HepG2 (cell line): ENCODE measurements around the gene SLC19A1. TPM values are rescaled to one million over a fixed set of nuclear protein-coding genes. Genes with fewer than 3 reads are reported as not detected.

Experiments used
- ATF7 ChIP-seq, 2 experiments: fragments of 450-650 bp in 1 of 2; sonication (generic) in 1 of 2; formaldehyde crosslinking in 1 of 2; IDR thresholded peaks; 2 replicates each; pipeline versions ENCODE4 v1.4.0 to v1.6.1; 2016 to 2020; ENCODE audit warnings: antibody characterized with exemption in 1 of 2, mild to moderate bottlenecking in 1 of 2, missing genetic modification reagents in 1 of 2
- CBX1 ChIP-seq: IDR thresholded peaks from one replicate; pipeline ENCODE4 v1.6.1; 2016; ENCODE audit warnings: antibody characterized with exemption, low read depth
- CREBL2 ChIP-seq: sonication (generic); formaldehyde crosslinking; IDR thresholded peaks from 2 replicates; pipeline ENCODE4 v1.8.1; 2023; ENCODE audit warnings: missing genetic modification reagents, mild to moderate bottlenecking, borderline replicate concordance
- EEA1 ChIP-seq: sonication (generic); formaldehyde crosslinking; IDR thresholded peaks from 2 replicates; pipeline ENCODE4 v1.5.1; 2020; ENCODE audit warnings: mild to moderate bottlenecking, missing genetic modification reagents, borderline replicate concordance
- ESRRA ChIP-seq: sonication (generic); formaldehyde crosslinking; IDR thresholded peaks from 2 replicates; pipeline ENCODE4 v1.5.1; 2020; ENCODE audit warnings: mild to moderate bottlenecking, low read depth, missing genetic modification reagents
- HIC2 ChIP-seq: sonication (generic); formaldehyde crosslinking; IDR thresholded peaks from 2 replicates; pipeline ENCODE4 v1.9.0; 2022; ENCODE audit warnings: low read depth, missing genetic modification reagents
- HMGXB3 ChIP-seq: sonication (generic); formaldehyde crosslinking; IDR thresholded peaks from 2 replicates; pipeline ENCODE4 v1.4.0; 2020; ENCODE audit warnings: missing genetic modification reagents, borderline replicate concordance
- KLF6 ChIP-seq: IDR thresholded peaks from 2 replicates; pipeline ENCODE4 v1.8.0; 2016; ENCODE audit warnings: missing biosample characterization, missing genetic modification reagents
- MAFF ChIP-seq: IDR thresholded peaks from 2 replicates; pipeline ENCODE4 v1.6.1; 2011; ENCODE audit warnings: low read depth, low read length, improper control_type of control experiment
- MED1 ChIP-seq: sonication (generic); formaldehyde crosslinking; IDR thresholded peaks from 2 replicates; pipeline ENCODE4 v1.4.0; 2020; ENCODE audit warnings: missing genetic modification reagents
- RAD21 ChIP-seq: fragments of 450-650 bp; formaldehyde crosslinking; IDR thresholded peaks from 2 replicates; pipeline ENCODE4 v1.5.0; 2020; ENCODE audit warnings: mild to moderate bottlenecking
- REPIN1 ChIP-seq: sonication (generic); formaldehyde crosslinking; IDR thresholded peaks from 2 replicates; pipeline ENCODE4 v1.8.0; 2022; ENCODE audit warnings: missing genetic modification reagents, low read depth, mild to moderate bottlenecking, borderline replicate concordance
- SIN3A ChIP-seq: IDR thresholded peaks from 2 replicates; pipeline ENCODE4 v1.6.1; 2011; ENCODE audit warnings: low read depth, mild to moderate bottlenecking, control low read depth, low read length, borderline replicate concordance
- U2AF1 ChIP-seq: fragments of 200-400 bp; formaldehyde crosslinking; optimal IDR thresholded peaks from 2 replicates; pipeline ENCODE3; 2017; ENCODE audit warnings: mild to moderate bottlenecking, low read depth, low read length
- ZNF335 ChIP-seq: sonication (generic); formaldehyde crosslinking; IDR thresholded peaks from 2 replicates; pipeline ENCODE4 v1.4.0; 2020; ENCODE audit warnings: missing genetic modification reagents
- ZNF580 ChIP-seq: IDR thresholded peaks from 2 replicates; pipeline ENCODE4 v1.6.1; 2016; ENCODE audit warnings: low read depth, borderline replicate concordance
- ZNF776 ChIP-seq: sonication (generic); formaldehyde crosslinking; IDR thresholded peaks from 2 replicates; pipeline ENCODE4 v1.4.0; 2020; ENCODE audit warnings: mild to moderate bottlenecking, missing genetic modification reagents
- ZNF883 ChIP-seq: sonication (generic); formaldehyde crosslinking; IDR thresholded peaks from 2 replicates; pipeline ENCODE4 v1.5.1; 2020; ENCODE audit warnings: mild to moderate bottlenecking, missing genetic modification reagents; ENCODE audit errors: not compliant biosample characterization
- polyA plus RNA-seq, 8 experiments: library from polyadenylated mRNA; depleted of rRNA in 3 of 8; stranded (reverse) in 7 of 8; unstranded in 1 of 8; fragments of >200 nt; fragmentation: Illumina TruSeq in 4 of 8; extraction: Trizol in 4 of 8; gene quantifications; 2 replicates each; pipeline versions ENCODE4 v1.2.1 to v1.2.3, GENCODE V29; 2011 to 2016; ENCODE audit warnings: low read depth in 4 of 8, missing spikeins in 1 of 8, mixed read lengths in 1 of 8; ENCODE audit not compliant: insufficient read depth in 1 of 8
- total RNA-seq, 5 experiments: library from RNA; depleted of rRNA; stranded (reverse); fragments of >200 nt; fragmentation: Illumina TruSeq; extraction: Trizol; gene quantifications; 2 replicates each; pipeline ENCODE4 v1.2.3, GENCODE V29; 2016; ENCODE audit warnings: low read depth in 1 of 5
- TF ChIP-seq, protein P1 (sequence below): sonication (generic); formaldehyde crosslinking; IDR thresholded peaks from 2 replicates; pipeline ENCODE4 v1.4.0; 2020; ENCODE audit warnings: missing genetic modification reagents
- TF ChIP-seq, protein P2 (sequence below): IDR thresholded peaks from 2 replicates; pipeline ENCODE4 v1.6.1; 2012; ENCODE audit warnings: inconsistent platforms

SLC19A1 gene
- total and polyA plus RNA-seq, 2 of the 13 experiments (the other 11 are each of a cell fraction or from before 2014, with no cell fraction given): 21.8 to 23.0 TPM

- peak; percentile 51 for TF ChIP-seq ESRRA (CRISPR knock-in tag)
- peak; percentile 77; the same call in 1 of the 2 replicates for TF ChIP-seq ZNF580 (CRISPR knock-in tag)
- peak; percentile 81; the same call in 1 of the 2 replicates for TF ChIP-seq ZNF776
- TF ChIP-seq REPIN1 (CRISPR knock-in tag): peak; percentile 80; the same call in 1 of the 2 replicates
- peak; percentile 77; the same call in 1 of the 2 replicates for TF ChIP-seq CREBL2 (CRISPR knock-in tag)
- peak; percentile 90 for TF ChIP-seq ZNF883 (CRISPR knock-in tag)
- peak; percentile 92; the same call in 1 of the 2 replicates for TF ChIP-seq EEA1 (CRISPR knock-in tag)
- TF ChIP-seq, protein P1, sequence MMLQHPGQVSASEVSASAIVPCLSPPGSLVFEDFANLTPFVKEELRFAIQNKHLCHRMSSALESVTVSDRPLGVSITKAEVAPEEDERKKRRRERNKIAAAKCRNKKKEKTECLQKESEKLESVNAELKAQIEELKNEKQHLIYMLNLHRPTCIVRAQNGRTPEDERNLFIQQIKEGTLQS (CRISPR knock-in tag): peak; percentile 69; the same call in 1 of the 2 replicates
- TF ChIP-seq ZNF335 (CRISPR knock-in tag): peak; percentile 84
- peak; percentile 65 for TF ChIP-seq MED1 (CRISPR knock-in tag)
- peak; percentile 50; the same call in 1 of the 2 replicates for TF ChIP-seq KLF6 (CRISPR knock-in tag)
- TF ChIP-seq RAD21 (CRISPR knock-in tag): peak; percentile 96
- peak; percentile 18 for TF ChIP-seq CBX1
- TF ChIP-seq HMGXB3 (CRISPR knock-in tag): no peak
- TF ChIP-seq SIN3A: peak; percentile 40; the same call in 1 of the 2 replicates
- TF ChIP-seq U2AF1: peak; percentile 74
- TF ChIP-seq HIC2 (CRISPR knock-in tag): no peak
- no peak for TF ChIP-seq MAFF
- TF ChIP-seq ATF7 (IDR thresholded peaks at IDR 0.05): peak; percentile 46; the same call in 1 of the 2 replicates
- TF ChIP-seq ATF7 (CRISPR knock-in tag; IDR thresholded peaks at IDR 0.05): peak; percentile 74
- TF ChIP-seq, protein P2, sequence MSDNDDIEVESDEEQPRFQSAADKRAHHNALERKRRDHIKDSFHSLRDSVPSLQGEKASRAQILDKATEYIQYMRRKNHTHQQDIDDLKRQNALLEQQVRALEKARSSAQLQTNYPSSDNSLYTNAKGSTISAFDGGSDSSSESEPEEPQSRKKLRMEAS: peak; percentile 96
Measured at GRCh38 chr21:45555557-45556301, 13.5 kb upstream of the SLC19A1 start (continued).
